Measurements from ENCODE around the gene ARHGAP33. TPM values are rescaled to one million over a fixed set of nuclear protein-coding genes. Genes with fewer than 3 reads are reported as not detected.
A peak's percentile ranks its signal among the peaks of the same experiment; 100 is the strongest.

ARHGAP33 gene
- polyA plus RNA-seq, 1 donor from 2014 or later: 20.5 TPM

- Histone ChIP-seq H2AFZ (ENCODE audit: low read depth, low read length) (no peak overlapping the region), H3K4me2 (ENCODE audit: low read length) (no peak overlapping the region), H3K27me3 (ENCODE audit: insufficient read depth, low read depth, low read length) (no peaks in the 10 kb centered on the region), H4K20me1 (ENCODE audit: insufficient read depth) (no peaks in the 10 kb centered on the region), H3K36me3 (ENCODE audit: insufficient read depth, low read length) (peaks cover 8% of the 10 kb centered on the region), H3K9ac (ENCODE audit: low read length) (peak overlapping the region; percentile 50), H3K9me2 (ENCODE audit: insufficient read depth, low read length) (no peaks in the 10 kb centered on the region), H3K4me3 (ENCODE audit: low read length) (peak overlapping the region; percentile 91), H3K79me2 (replicated peaks; ENCODE audit: insufficient read depth, low read length) (peaks cover 15% of the 10 kb centered on the region), H3K27ac (ENCODE audit: low read length) (peak overlapping the region; percentile 28), H3F3A (ENCODE audit: insufficient read depth, low read length, poor library complexity, severe bottlenecking) (no peaks in the 10 kb centered on the region), H3K9me3 (ENCODE audit: low read length) (no peaks in the 10 kb centered on the region)
- TF ChIP-seq REST (IDR thresholded peaks at IDR 0.05; ENCODE audit: borderline replicate concordance): no peak
- TF ChIP-seq CTCF (IDR thresholded peaks at IDR 0.05; ENCODE audit: poor library complexity, severe bottlenecking): no peak
- no peak for TF ChIP-seq RAD21 (conservative IDR thresholded peaks at IDR 0.05)
- TF ChIP-seq EP300 (conservative IDR thresholded peaks at IDR 0.05; ENCODE audit: poor library complexity, severe bottlenecking): no peak
- TF ChIP-seq SMC3 (conservative IDR thresholded peaks at IDR 0.05; ENCODE audit: poor library complexity): no peak
- TF ChIP-seq TAF1 (IDR thresholded peaks at IDR 0.05; ENCODE audit: low read depth): no peak
- TF ChIP-seq MXI1 (conservative IDR thresholded peaks at IDR 0.05; ENCODE audit: poor library complexity, severe bottlenecking): no peak
- TF ChIP-seq POLR2AphosphoS5 (IDR thresholded peaks at IDR 0.05): no peak
Observed at GRCh38 chr19:35757231-35757748, 18.1 kb upstream of the ARHGAP33 start.

- Histone ChIP-seq H3K79me2 (replicated peaks; ENCODE audit: insufficient read depth, low read length) (peaks cover 15% of the 10 kb centered on the region), H3K9me2 (ENCODE audit: insufficient read depth, low read length) (no peaks in the 10 kb centered on the region)
Observed at GRCh38 chr19:35757749-35758608, 17.4 kb upstream of the ARHGAP33 start, which contains the start of gene PROSER3. PROSER3 (plus strand) TSS chr19:35758176; CDS start chr19:35758216, 40 bp downstream.

More at GRCh38 chr19:35757749-35758608, 17.4 kb upstream of the ARHGAP33 start, which contains the start of gene PROSER3:
- H3K27ac ChIP-seq (ENCODE audit: low read length): peak within 1 kb of the TSS; percentile 80
- no peak for TF ChIP-seq TAF1 (IDR thresholded peaks at IDR 0.05; ENCODE audit: low read depth)
- TF ChIP-seq POLR2AphosphoS5 (IDR thresholded peaks at IDR 0.05): peak; percentile 76
- peak; percentile 88 for TF ChIP-seq MXI1 (conservative IDR thresholded peaks at IDR 0.05; ENCODE audit: poor library complexity, severe bottlenecking)
- TF ChIP-seq CTCF (IDR thresholded peaks at IDR 0.05; ENCODE audit: poor library complexity, severe bottlenecking): peak; percentile 35
- peak; percentile 41 for TF ChIP-seq EP300 (conservative IDR thresholded peaks at IDR 0.05; ENCODE audit: poor library complexity, severe bottlenecking)
- TF ChIP-seq SMC3 (conservative IDR thresholded peaks at IDR 0.05; ENCODE audit: poor library complexity): peak; percentile 35
- H3K9ac ChIP-seq (ENCODE audit: low read length): peak within 1 kb of the TSS; percentile 76
- H3K27me3 ChIP-seq (ENCODE audit: insufficient read depth, low read depth, low read length): no peaks in the 10 kb centered on the region
- peak within 1 kb of the TSS; percentile 59 for H3K4me2 ChIP-seq (ENCODE audit: low read length)
- H3K9me3 ChIP-seq (ENCODE audit: low read length): no peaks in the 10 kb centered on the region
- peak within 1 kb of the TSS; percentile 90 for H2AFZ ChIP-seq (ENCODE audit: low read depth, low read length)
- H4K20me1 ChIP-seq (ENCODE audit: insufficient read depth): no peaks in the 10 kb centered on the region
- peaks cover 8% of the 10 kb centered on the region for H3K36me3 ChIP-seq (ENCODE audit: insufficient read depth, low read length)
- H3K4me3 ChIP-seq (ENCODE audit: low read length): peak within 1 kb of the TSS; percentile 91
- H3F3A ChIP-seq (ENCODE audit: insufficient read depth, low read length, poor library complexity, severe bottlenecking): no peaks in the 10 kb centered on the region
